Stimulated activated CD4-positive, alpha-beta T cell treated with anti-CD3 and anti-CD28 coated beads, Interleukin-1b, Interleukin-23, amount 100 ng/mL, for 48 hours (primary cell): ENCODE results near the gene TCF7L2.

Source experiments
- DNase-seq: peaks from one replicate; pipeline ENCODE4 v3.0.0-alpha.2; 2020

TCF7L2 gene

DNA sequence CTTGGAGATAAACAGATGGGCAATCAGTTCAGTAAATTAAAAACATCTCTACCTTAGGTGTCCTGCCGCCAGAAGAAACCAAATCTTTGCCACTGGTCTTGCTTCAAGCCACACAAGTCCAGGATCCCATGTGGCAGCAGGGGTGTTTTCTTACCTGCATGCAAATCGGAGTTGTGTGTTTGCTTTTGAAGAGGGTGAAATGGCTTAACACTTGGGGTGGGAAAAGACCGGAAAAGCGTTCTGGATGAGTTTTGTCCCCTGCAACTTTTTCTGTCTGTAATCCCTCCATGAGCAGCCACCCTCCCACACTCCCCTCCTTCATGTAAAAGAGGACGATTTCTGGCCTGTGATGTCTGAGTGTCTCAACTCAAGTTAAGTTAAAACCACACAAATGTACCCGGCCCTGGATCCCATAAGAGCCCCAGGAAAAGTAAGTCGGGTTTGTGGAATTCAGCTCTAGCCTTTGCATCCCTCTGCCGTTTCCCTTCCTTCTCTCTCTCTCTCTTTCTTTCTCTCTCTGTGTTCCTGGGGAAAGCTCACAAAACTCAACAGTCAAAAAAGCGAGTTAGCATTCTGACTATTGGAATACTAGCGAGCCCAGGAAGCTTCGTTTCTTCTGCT, 178.5 kb downstream of the TCF7L2 start:
- no peak for DNase-seq

- no peak for DNase-seq
These were observed 179.1 kb downstream of the TCF7L2 start for GRCh38 chr10:113129117-113129516.

DNA sequence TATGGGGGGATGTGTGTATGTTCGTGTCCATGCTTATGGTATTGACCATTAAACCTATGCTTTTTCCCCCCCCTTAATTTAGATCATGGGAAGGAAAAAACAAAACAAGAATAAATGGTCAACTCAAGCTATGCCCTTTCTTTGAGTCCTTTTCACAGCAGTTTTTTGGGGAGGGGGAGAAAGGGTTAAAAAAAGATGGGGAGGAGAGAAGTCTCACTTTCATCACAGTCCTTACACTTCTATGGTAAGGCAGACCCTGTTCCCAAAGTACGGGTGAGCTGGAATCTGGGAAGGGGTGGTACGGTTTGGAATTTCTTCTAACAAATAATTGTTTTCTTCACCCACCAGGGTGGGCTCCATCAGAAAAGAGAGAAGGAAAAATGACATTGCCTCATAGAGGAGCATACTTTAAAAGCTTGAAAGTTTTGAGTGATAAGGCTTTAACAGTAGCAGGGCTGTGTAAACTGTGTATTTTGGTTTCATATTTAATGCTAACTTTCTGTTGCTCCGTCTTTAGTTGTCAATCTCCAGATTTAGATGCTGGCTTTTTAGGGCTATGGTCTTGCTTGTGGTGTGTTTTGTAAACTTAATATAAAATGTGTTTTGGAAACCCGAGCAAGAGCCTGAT, 180.1 kb downstream of the TCF7L2 start:
- DNase-seq: no peak

DNA sequence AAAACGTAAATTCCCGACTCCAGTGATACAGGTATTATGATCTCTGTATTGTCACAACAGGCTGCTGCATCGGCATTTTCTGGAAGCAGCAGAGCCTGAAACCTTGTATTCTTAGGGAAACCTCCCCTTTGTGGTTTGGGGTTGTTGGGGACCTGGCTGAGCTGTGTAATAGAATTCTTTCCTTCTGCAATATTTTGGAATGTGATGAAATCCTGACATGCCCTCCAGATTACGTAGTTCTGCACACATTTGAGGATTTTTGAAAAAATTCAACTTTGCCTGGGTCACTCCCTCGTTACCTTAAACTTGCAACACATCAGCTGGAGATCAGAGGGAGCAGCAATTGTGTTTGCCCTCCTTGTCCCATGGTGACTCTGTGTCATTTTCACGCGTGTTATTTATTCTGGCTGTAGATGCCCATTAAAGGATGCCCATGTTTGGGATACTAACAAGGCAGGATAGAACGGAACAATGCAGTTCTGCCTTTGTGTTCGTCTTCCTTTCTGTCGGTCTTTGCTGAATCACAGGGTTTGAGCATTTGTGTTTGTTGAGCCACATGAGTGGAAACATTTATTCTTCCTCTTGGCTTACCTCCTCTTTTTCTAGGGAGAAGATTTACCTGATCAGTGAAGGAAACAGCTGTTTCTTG, 181.7 kb downstream of the TCF7L2 start:
- DNase-seq: no peak

DNA sequence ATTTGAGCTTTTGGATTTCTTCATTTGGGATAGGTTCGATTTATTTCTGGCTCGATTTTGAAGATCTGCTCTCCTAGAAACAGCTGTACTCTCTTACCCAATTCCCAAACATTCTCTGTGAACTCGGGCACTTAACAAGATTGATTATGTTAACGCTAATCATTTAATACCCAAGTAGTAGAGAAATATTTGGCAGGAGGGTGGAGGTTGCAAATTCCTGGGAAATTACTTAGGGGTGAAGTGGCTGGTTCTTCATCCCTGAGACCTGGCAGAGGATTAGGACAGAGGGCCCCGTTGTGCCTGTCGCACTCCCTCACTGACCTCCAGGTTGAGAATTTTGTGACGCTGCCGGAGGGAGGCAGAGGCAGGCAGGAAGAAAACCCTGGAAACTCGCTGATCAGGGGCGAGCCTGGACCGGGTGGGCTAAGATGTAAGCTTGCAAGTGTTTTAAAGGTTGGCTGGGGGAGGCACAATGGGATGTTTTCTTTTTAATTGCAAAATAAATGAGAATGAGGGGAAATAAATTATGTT, 182.6 kb downstream of the TCF7L2 start:
- no peak for DNase-seq

GRCh38 chr10:113133497-113134115, 183.6 kb downstream of the TCF7L2 start:
- no peak for DNase-seq

DNA sequence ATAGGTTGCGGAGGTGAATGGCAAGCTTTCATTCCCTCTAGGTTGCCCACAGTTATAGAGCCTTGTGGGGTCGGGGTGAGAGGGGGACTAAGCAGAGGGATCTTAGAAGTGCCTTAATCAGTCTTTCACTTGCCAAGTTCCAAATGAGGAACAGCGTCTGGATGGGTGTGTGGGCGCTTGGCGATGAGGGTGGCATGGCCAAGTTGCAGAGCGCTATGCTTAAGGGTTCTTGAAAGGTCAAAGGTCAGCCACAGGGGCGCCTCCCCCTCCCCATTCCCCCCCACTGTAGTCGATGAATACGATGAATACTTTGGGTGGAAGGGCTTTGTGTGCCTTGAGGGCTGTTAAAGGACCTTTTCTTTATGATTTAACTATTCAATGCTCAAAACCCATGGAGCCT, 185.0 kb downstream of the TCF7L2 start:
- no peak for DNase-seq

- no peak for DNase-seq
These were observed 188.1 kb downstream of the TCF7L2 start for GRCh38 chr10:113137941-113138685.

- DNase-seq: no peak
These were observed 189.0 kb downstream of the TCF7L2 start for GRCh38 chr10:113138937-113139585.

DNA sequence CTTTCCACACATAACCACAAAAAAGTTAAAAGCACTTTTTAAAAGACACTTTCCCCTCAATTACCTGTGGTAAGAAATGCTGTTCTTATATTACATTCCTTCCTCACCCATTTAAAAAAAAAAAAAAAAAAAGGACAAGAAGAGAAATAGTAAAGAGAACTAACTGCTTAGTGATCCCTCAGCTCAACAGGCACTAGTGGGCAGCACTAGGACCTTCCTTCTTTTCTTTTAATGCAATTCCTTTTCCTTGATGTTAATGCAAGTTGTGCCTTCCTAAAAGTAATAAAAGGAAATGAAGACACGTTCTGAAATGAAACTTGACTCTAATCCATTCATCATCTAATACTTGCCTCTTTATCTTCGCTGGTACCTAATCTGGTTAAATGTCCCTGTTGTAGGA, 189.7 kb downstream of the TCF7L2 start:
- DNase-seq: no peak

- DNase-seq: no peak
These were observed 190.3 kb downstream of the TCF7L2 start for GRCh38 chr10:113140143-113141011.

DNA sequence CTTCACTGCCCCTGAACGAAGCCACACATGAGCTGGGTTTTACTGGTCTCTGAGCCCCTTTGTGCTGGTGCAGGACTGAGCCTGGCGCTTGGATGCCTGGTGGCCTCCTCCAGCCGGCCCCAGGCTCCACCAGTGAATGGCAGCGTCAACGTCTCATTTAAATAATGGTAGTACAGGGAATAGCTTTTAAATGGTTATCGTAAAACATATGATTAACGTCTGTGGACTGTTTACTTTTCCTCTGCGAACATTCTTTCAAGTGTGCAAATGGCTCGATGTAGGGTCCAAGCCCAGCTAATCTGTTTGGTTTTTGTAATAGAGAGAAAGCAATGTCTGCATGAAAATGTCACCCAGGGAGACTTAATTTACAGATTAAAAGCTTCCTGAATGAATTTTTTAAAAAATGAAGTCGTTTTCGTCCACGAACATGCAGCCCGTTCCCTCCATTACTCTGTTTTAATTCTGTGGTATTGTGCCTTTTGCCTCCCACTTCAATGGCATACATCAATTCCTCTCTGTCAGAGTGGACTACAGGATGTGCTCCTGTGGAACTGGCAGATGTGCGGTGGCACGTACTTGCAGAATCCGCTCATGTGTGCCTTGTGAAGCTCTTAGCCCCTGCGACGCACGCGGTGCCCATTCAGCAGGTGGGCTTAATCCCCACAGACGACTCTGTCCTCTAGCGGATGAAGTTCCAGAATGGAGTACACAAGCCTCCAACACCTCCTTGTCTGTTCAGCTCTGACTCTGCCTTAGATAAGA, 192.7 kb downstream of the TCF7L2 start:
- DNase-seq: no peak

- DNase-seq: no peak
These were observed 194.5 kb downstream of the TCF7L2 start for GRCh38 chr10:113144576-113144975.

GRCh38 chr10:113148071-113148825, 198.2 kb downstream of the TCF7L2 start:
- no peak for DNase-seq

DNA sequence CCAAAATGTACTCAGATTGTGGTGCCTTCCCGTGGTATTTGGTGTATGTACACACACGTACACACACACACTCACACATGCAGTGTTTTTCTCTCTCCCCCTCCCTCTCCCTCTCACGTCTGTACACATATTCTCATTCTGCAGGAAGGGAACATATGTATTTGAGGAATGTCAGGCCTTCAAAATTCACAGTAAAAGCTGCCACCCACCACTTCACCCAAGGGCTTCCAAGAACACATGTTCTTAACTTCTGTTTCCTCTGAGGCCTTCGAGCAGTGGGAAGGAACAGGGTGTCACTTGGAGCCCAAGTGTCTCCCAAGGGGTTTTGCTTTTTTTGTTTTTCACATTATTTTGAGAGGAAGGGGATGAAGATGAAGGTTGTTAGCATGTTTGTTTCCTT, 198.9 kb downstream of the TCF7L2 start:
- DNase-seq: no peak

- DNase-seq: no peak
These were observed 199.6 kb downstream of the TCF7L2 start for GRCh38 chr10:113149626-113150025.

DNA sequence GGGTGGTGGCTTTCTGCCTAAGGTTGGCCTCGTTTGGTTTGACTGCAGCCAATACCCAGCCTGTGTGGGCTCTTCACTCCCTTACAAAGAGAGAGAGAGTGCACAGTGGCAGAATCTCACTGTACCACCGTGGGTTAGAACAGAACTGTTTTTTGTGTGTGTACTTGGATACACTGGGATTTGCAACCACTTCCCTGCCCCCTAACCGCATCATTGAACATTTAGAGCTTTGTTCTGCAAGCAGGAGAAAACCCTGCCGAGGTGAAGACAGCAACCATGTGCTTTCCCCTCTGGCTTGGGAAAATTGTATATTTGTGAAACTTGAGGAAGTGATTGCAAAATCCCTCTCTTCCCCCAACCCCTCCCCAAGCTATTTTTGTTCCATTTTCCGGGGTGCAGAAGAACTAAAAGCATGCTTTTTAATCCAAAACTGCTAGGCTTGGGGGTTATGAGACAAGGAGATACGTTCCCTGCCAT, 201.2 kb downstream of the TCF7L2 start:
- no peak for DNase-seq

- no peak for DNase-seq
These were observed 203.6 kb downstream of the TCF7L2 start for GRCh38 chr10:113153493-113154102.

- DNase-seq: no peak
These were observed 207.4 kb downstream of the TCF7L2 start for GRCh38 chr10:113157441-113157840.
